Peyer's patch (tissue), 4 donors: ENCODE results near the gene PIPOX.

ENCODE experiments used
- CTCF ChIP-seq, 6 experiments: fragments of 450-650 bp in 4 of 6; fragments of 200-600 bp in 2 of 6; sonication (generic) in 1 of 6; IDR thresholded peaks; one replicate each; pipeline ENCODE4 v1.5.1; 2017 to 2019; ENCODE audit warnings: antibody characterized with exemption in 6 of 6, mild to moderate bottlenecking in 3 of 6, moderate library complexity in 1 of 6
- POLR2A ChIP-seq, 2 donors: fragments of 450-650 bp; IDR thresholded peaks; one replicate each; pipeline ENCODE4 v1.5.1; 2017; ENCODE audit warnings: antibody characterized with exemption in 2 of 2, mild to moderate bottlenecking in 2 of 2, moderate library complexity in 2 of 2

- no peak for TF ChIP-seq POLR2A (IDR thresholded peaks at IDR 0.05)
- TF ChIP-seq CTCF (IDR thresholded peaks at IDR 0.05), result no peak
Observed at GRCh38 chr17:29020576-29020975, 22.4 kb upstream of the PIPOX start.
